ENCODE data around the gene CLEC14A. TPM values are rescaled to one million over a fixed set of nuclear protein-coding genes. Genes with fewer than 3 reads are reported as not detected.

The CLEC14A gene
- total RNA-seq, 1 experiment from 2014 or later = not detected

DNA sequence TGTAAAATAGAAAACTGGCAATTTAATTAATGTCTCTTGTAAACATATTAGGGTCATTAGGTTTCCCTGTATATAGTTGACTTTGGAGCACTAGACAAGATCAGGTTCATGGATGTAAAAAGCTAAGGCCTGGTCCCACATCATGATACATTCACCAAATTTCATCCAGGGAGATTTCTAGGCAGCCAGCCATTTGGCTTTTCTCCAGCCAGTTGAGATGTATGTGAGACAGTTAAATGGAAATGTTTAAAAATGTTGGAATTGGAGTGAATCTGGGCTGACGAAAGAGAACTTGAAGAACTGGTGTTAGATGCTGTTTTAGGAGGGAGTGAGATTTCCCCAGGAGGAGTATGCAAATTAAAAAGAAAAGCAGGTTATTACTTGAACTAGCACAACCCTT, 41.8 kb upstream of the CLEC14A start:
- ChIA-PET POLR2A (ENCODE audit: low non-redundant PET) (no interaction called here), CTCF (no interaction called here)
- Histone ChIP-seq H3K36me3 (ENCODE audit: insufficient read depth, low read length, poor library complexity, severe bottlenecking) (no peaks in the 10 kb centered on the region), H3K27ac (ENCODE audit: low read depth, low read length, poor library complexity, severe bottlenecking) (no peak overlapping the region), H3K4me3 (ENCODE audit: low read depth, low read length, poor library complexity, severe bottlenecking) (no peak overlapping the region), H3K27me3 (replicated peaks; ENCODE audit: insufficient read depth, low read depth, low read length, poor library complexity) (no peaks in the 10 kb centered on the region), H3K9me3 (ENCODE audit: low read depth, low read length, poor library complexity, severe bottlenecking) (no peaks in the 10 kb centered on the region), H3K4me1 (ENCODE audit: insufficient read depth, low read length, poor library complexity, severe bottlenecking) (peaks cover 6% of the 10 kb centered on the region)
- intact Hi-C loops (cut with micrococcal nuclease; ENCODE audit: unreplicated experiment) = no loop called here
- TF ChIP-seq EZH2 (IDR thresholded peaks at IDR 0.05; ENCODE audit: borderline replicate concordance, low read depth, low read length, poor library complexity, severe bottlenecking) = no peak
- TF ChIP-seq, protein P1, sequence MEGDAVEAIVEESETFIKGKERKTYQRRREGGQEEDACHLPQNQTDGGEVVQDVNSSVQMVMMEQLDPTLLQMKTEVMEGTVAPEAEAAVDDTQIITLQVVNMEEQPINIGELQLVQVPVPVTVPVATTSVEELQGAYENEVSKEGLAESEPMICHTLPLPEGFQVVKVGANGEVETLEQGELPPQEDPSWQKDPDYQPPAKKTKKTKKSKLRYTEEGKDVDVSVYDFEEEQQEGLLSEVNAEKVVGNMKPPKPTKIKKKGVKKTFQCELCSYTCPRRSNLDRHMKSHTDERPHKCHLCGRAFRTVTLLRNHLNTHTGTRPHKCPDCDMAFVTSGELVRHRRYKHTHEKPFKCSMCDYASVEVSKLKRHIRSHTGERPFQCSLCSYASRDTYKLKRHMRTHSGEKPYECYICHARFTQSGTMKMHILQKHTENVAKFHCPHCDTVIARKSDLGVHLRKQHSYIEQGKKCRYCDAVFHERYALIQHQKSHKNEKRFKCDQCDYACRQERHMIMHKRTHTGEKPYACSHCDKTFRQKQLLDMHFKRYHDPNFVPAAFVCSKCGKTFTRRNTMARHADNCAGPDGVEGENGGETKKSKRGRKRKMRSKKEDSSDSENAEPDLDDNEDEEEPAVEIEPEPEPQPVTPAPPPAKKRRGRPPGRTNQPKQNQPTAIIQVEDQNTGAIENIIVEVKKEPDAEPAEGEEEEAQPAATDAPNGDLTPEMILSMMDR (conservative IDR thresholded peaks at IDR 0.05; ENCODE audit: low read depth, low read length) = no peak
- DNase-seq (ENCODE audit: low spot score) = no peak
- BruUV-seq (replicated peaks) = no TSS peak

GRCh38 chr14:38291681-38292467, 36.0 kb upstream of the CLEC14A start:
- ChIA-PET CTCF (no interaction called here), POLR2A (ENCODE audit: low non-redundant PET) (no interaction called here)
- Histone ChIP-seq H3K36me3 (ENCODE audit: insufficient read depth, low read length, poor library complexity, severe bottlenecking) (no peaks in the 10 kb centered on the region), H3K9me3 (ENCODE audit: low read depth, low read length, poor library complexity, severe bottlenecking) (no peaks in the 10 kb centered on the region), H3K27me3 (replicated peaks; ENCODE audit: insufficient read depth, low read depth, low read length, poor library complexity) (no peaks in the 10 kb centered on the region), H3K4me3 (ENCODE audit: low read depth, low read length, poor library complexity, severe bottlenecking) (no peak overlapping the region), H3K4me1 (ENCODE audit: insufficient read depth, low read length, poor library complexity, severe bottlenecking) (peaks cover 6% of the 10 kb centered on the region), H3K27ac (ENCODE audit: low read depth, low read length, poor library complexity, severe bottlenecking) (no peak overlapping the region)
- DNase-seq (ENCODE audit: low spot score) = no peak
- TF ChIP-seq, protein P1 (conservative IDR thresholded peaks at IDR 0.05; ENCODE audit: low read depth, low read length) = no peak
- TF ChIP-seq EZH2 (IDR thresholded peaks at IDR 0.05; ENCODE audit: borderline replicate concordance, low read depth, low read length, poor library complexity, severe bottlenecking) = no peak
- intact Hi-C loops (cut with micrococcal nuclease; ENCODE audit: unreplicated experiment) = no loop called here
- no TSS peak for BruUV-seq (replicated peaks)

DNA sequence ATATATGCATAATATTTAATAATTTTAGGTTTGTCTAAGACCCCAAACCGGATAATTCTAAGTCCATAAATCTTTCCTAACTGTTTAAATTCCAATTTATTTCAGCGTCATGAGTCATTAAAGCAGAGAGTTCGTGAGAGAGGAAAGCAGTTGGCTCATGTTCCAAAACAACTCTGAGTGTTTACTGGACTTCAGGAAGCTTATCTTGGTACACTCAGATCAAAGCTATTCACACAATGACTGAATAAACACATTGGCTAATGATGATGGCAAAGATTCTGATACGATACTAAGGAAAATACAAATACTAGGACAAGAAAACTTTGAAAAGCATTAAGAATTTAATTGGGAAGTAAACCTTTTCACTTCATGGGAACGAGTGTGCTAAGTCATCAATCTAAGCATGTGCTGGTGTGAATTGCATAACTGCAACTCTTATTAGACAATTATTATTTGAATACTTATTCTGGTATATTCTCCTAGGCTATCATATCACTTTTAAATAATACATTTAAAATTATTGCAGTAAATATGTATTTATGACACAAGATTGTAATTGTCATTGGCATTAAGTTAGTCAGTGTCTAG, 34.8 kb upstream of the CLEC14A start:
- no peak for TF ChIP-seq EZH2 (IDR thresholded peaks at IDR 0.05; ENCODE audit: borderline replicate concordance, low read depth, low read length, poor library complexity, severe bottlenecking)
- TF ChIP-seq, protein P1 (conservative IDR thresholded peaks at IDR 0.05; ENCODE audit: low read depth, low read length) = no peak
- ChIA-PET POLR2A (ENCODE audit: low non-redundant PET) (no interaction called here), CTCF (no interaction called here)
- no peaks in the 10 kb centered on the region for H3K9me3 ChIP-seq (ENCODE audit: low read depth, low read length, poor library complexity, severe bottlenecking)
- intact Hi-C loops (cut with micrococcal nuclease; ENCODE audit: unreplicated experiment) = no loop called here
- peak; percentile 46 for DNase-seq (ENCODE audit: low spot score)
- BruUV-seq (replicated peaks) = no TSS peak
- no peaks in the 10 kb centered on the region for H3K36me3 ChIP-seq (ENCODE audit: insufficient read depth, low read length, poor library complexity, severe bottlenecking)
- peaks cover 6% of the 10 kb centered on the region for H3K4me1 ChIP-seq (ENCODE audit: insufficient read depth, low read length, poor library complexity, severe bottlenecking)
- no peaks in the 10 kb centered on the region for H3K27me3 ChIP-seq (replicated peaks; ENCODE audit: insufficient read depth, low read depth, low read length, poor library complexity)
- H3K27ac ChIP-seq (ENCODE audit: low read depth, low read length, poor library complexity, severe bottlenecking) = no peak overlapping the region
- H3K4me3 ChIP-seq (ENCODE audit: low read depth, low read length, poor library complexity, severe bottlenecking) = no peak overlapping the region
